Measurements from ENCODE around the gene HACD2. TPM values are rescaled to one million over a fixed set of nuclear protein-coding genes. Genes with fewer than 3 reads are reported as not detected.

Gene HACD2
- total and polyA plus RNA-seq, 2 donors (not counting 3 experiments of a cell fraction or from before 2014, with no cell fraction given): 17.0 to 20.9 TPM

DNA sequence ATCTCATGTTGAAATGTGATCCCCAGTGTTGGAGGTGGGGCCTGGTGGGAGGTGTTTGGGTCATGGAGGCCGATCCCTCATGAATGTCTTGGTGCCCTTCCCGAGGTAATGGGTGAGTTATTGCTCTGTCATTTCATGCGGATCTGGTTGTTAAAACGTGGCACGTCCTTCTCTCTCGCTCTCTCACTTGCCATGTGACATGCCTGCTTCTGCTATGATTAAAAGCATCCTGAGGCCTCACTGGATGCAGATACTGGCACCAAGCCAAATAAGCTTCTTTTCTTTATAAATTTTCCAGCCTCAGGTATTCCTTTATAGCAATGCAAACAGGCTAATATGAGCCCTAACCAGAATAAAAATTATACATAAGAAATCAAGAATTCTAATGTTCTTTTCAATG lies 31.7 kb upstream of the HACD2 start:
- ChIA-PET CTCF (interaction anchor here (1.3 kb wide), 1 partner anchor 26 kb away, joined by 4 read pairs; no protein-coding TSS in a partner anchor), POLR2A (no interaction called here)
- Histone ChIP-seq H3K27me3 (ENCODE audit: control insufficient read depth in 2 of 2, insufficient read depth in 2 of 2, low read length in 2 of 2) (no peaks in the 10 kb centered on the region), H3K9ac (replicated peaks; ENCODE audit: extremely low read depth, insufficient read depth, low read length) (no peak overlapping the region), H3K9me1 (replicated peaks; ENCODE audit: control insufficient read depth, extremely low read depth, insufficient read depth, low read length) (no peaks in the 10 kb centered on the region), H4K20me1 (replicated peaks; ENCODE audit: control insufficient read depth, extremely low read depth, insufficient read depth, low read length) (no peaks in the 10 kb centered on the region), H3K4me3 (replicated peaks in 1 of 3; ENCODE audit: insufficient read depth in 1 of 3, low read depth in 1 of 3, low read length in 3 of 3) (no peak overlapping the region), H3K9me3 (replicated peaks; ENCODE audit: control insufficient read depth, insufficient read depth, low read length) (no peaks in the 10 kb centered on the region), H3K79me2 (ENCODE audit: control insufficient read depth, insufficient read depth, low read length) (no peaks in the 10 kb centered on the region), H3K36me3 (ENCODE audit: control insufficient read depth in 2 of 2, extremely low read depth in 1 of 2, insufficient read depth in 2 of 2, low read length in 2 of 2) (no peaks in the 10 kb centered on the region), H3K4me2 (ENCODE audit: insufficient read depth, low read length) (no peak overlapping the region), H3K27ac (ENCODE audit: insufficient read depth, low read depth, low read length) (no peak overlapping the region), H2AFZ (ENCODE audit: low read depth, low read length) (no peak overlapping the region), H3K4me1 (ENCODE audit: control insufficient read depth, extremely low read depth, insufficient read depth, low read length) (no peaks in the 10 kb centered on the region)
- no peak for DNase-seq (ENCODE audit: low read depth, low spot score)
- BruUV-seq (replicated peaks): no TSS peak
- TF ChIP-seq GATA2 (IDR thresholded peaks at IDR 0.05; ENCODE audit: insufficient read depth, insufficient read length, low read depth, low read length) (no peak), MYC (IDR thresholded peaks at IDR 0.05; ENCODE audit: low read depth, low read length) (no peak), FOS (IDR thresholded peaks at IDR 0.05; ENCODE audit: borderline replicate concordance, insufficient read depth, low read length) (no peak), JUN (IDR thresholded peaks at IDR 0.05; ENCODE audit: borderline replicate concordance, insufficient read depth, insufficient read length, low read depth) (no peak), EZH2 (IDR thresholded peaks at IDR 0.05; ENCODE audit: borderline replicate concordance, low read depth, low read length, severe bottlenecking) (no peak), POLR2AphosphoS5 (IDR thresholded peaks at IDR 0.05; ENCODE audit: insufficient read depth, low read depth, low read length) (no peak), POLR2A (IDR thresholded peaks at IDR 0.05; ENCODE audit: low read depth, low read length) (no peak)
- TF ChIP-seq, protein P1, sequence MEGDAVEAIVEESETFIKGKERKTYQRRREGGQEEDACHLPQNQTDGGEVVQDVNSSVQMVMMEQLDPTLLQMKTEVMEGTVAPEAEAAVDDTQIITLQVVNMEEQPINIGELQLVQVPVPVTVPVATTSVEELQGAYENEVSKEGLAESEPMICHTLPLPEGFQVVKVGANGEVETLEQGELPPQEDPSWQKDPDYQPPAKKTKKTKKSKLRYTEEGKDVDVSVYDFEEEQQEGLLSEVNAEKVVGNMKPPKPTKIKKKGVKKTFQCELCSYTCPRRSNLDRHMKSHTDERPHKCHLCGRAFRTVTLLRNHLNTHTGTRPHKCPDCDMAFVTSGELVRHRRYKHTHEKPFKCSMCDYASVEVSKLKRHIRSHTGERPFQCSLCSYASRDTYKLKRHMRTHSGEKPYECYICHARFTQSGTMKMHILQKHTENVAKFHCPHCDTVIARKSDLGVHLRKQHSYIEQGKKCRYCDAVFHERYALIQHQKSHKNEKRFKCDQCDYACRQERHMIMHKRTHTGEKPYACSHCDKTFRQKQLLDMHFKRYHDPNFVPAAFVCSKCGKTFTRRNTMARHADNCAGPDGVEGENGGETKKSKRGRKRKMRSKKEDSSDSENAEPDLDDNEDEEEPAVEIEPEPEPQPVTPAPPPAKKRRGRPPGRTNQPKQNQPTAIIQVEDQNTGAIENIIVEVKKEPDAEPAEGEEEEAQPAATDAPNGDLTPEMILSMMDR (IDR thresholded peaks at IDR 0.05; ENCODE audit: extremely low read depth in 1 of 2, insufficient read depth in 1 of 2, low read depth in 1 of 2, low read length in 2 of 2): no peak
- TF ChIP-seq, protein P2, sequence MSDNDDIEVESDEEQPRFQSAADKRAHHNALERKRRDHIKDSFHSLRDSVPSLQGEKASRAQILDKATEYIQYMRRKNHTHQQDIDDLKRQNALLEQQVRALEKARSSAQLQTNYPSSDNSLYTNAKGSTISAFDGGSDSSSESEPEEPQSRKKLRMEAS (IDR thresholded peaks at IDR 0.05; ENCODE audit: insufficient read depth, insufficient read length): no peak
- intact Hi-C loops (cut with micrococcal nuclease): no loop called here
- dilution Hi-C loops (cut with MboI; ENCODE audit: extremely low pct_ligation_motif_present, low sequenced_read_pairs): no loop called here
- no peak for FAIRE-seq

All from endothelial cell of umbilical vein (primary cell).